Ectodermal cell (in vitro differentiated cells): ENCODE data around the gene UBA7.
A peak's percentile ranks its signal among the peaks of the same experiment; 100 is the strongest.
"Not testable (repeated sequence)": the region's sequence is repeated elsewhere in the genome, so short reads cannot be mapped to it uniquely, and the experiment has no call there.

Source experiments
- H3K27ac ChIP-seq: 2 replicates; pipeline ENCODE4 v1.7.0; 2013; ENCODE audit warnings: mild to moderate bottlenecking, low read depth, low read length; ENCODE audit not compliant: insufficient read depth, poor library complexity, severe bottlenecking
- H3K27me3 ChIP-seq: 2 replicates; pipeline ENCODE4 v1.7.0; 2013; ENCODE audit warnings: mild to moderate bottlenecking, low read length; ENCODE audit not compliant: insufficient read depth, control insufficient read depth, poor library complexity, severe bottlenecking
- H3K36me3 ChIP-seq: one replicate; pipeline ENCODE4 v1.7.0; 2013; ENCODE audit warnings: low read length; ENCODE audit not compliant: control insufficient read depth, insufficient read depth
- H3K4me1 ChIP-seq: one replicate; pipeline ENCODE4 v1.7.0; 2013; ENCODE audit warnings: low read length; ENCODE audit not compliant: control insufficient read depth, insufficient read depth
- H3K4me3 ChIP-seq: 2 replicates; pipeline ENCODE4 v1.7.0; 2013; ENCODE audit warnings: low read depth, low read length, control low read depth; ENCODE audit not compliant: insufficient read depth
- H3K9me3 ChIP-seq: 2 replicates; pipeline ENCODE4 v1.7.0; 2013; ENCODE audit warnings: mild to moderate bottlenecking, low read length, moderate library complexity; ENCODE audit not compliant: control insufficient read depth
- WGBS, 2 experiments: methylation state at CpG; one replicate each; pipeline ENCODE4 v1.1.7; 2013; ENCODE audit warnings: missing lambda C conversion rate in 2 of 2; 5-methylcytosine and 5-hydroxymethylcytosine counted together

The UBA7 gene

GRCh38 chr3:49781415-49782199 lies 32.1 kb downstream of the UBA7 start:
- WGBS, 2 experiments, result 88 to 94% methylated on average over 4 to 5 of the region's 5 CpGs

GRCh38 chr3:49780975-49781365 lies 32.8 kb downstream of the UBA7 start:
- not testable (repeated sequence) for H3K36me3 ChIP-seq, H3K9me3 ChIP-seq, H3K4me3 ChIP-seq, H3K27me3 ChIP-seq, H3K4me1 ChIP-seq
- peak overlapping the region; percentile 50 for H3K27ac ChIP-seq
- WGBS, 2 experiments, result 88 to 95% methylated on average over 9 of the region's 9 CpGs

More at GRCh38 chr3:49781415-49782199, 32.1 kb downstream of the UBA7 start:
- Histone ChIP-seq H3K9me3 (no peaks in the 10 kb centered on the region), H3K36me3 (no peaks in the 10 kb centered on the region), H3K4me1 (peaks cover 10% of the 10 kb centered on the region), H3K27ac (no peak overlapping the region), H3K4me3 (no peak overlapping the region), H3K27me3 (no peaks in the 10 kb centered on the region)

DNA sequence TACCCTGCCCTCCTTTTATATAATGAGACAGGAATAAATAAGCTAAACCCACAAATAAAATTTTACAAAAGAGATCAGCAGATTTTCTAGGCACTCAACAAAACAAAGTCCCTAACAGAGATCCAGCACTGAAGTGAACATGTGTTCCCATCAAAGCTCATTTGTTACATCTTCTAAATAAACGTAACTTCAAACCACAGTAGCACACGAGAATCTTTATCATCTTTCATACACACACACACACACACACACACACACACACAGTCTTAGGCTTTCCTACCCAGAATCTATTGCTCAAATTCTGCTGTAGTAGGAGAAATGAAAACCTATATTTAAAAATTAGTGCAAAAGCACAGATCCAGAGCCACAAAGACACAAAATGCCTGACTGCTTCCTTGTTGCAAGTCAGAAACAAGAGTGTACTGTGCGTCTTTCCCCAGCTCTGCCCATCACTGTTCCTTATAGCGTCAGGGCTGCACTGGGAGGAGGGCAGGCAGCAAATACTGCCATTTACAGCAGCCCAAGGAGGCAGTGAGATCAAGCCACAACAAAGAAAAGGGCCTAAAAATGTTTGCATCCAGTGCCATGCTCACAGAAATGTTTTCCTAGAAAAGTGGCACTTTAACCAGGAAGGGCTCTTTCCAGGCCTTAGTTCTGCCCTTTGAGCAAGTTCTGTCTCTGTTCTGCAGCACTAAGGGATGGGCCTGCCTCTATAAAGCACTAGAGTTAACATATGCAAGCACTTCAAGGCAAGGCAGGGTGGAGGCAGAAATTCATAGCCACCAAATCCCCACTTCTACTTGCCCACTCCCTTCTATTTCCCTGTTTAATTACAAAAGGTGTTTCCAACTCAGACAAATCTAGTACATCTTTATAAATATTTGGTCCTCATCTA lies 33.4 kb downstream of the UBA7 start:
- no peaks in the 10 kb centered on the region for H3K9me3 ChIP-seq
- peak overlapping the region; percentile 50 for H3K27ac ChIP-seq
- H3K4me1 ChIP-seq, result peaks cover 10% of the 10 kb centered on the region
- no peak overlapping the region for H3K4me3 ChIP-seq
- 89 to 98% methylated on average over 3 to 4 of the region's 4 CpGs for WGBS, 2 experiments
- H3K36me3 ChIP-seq, result no peaks in the 10 kb centered on the region
- no peaks in the 10 kb centered on the region for H3K27me3 ChIP-seq

DNA sequence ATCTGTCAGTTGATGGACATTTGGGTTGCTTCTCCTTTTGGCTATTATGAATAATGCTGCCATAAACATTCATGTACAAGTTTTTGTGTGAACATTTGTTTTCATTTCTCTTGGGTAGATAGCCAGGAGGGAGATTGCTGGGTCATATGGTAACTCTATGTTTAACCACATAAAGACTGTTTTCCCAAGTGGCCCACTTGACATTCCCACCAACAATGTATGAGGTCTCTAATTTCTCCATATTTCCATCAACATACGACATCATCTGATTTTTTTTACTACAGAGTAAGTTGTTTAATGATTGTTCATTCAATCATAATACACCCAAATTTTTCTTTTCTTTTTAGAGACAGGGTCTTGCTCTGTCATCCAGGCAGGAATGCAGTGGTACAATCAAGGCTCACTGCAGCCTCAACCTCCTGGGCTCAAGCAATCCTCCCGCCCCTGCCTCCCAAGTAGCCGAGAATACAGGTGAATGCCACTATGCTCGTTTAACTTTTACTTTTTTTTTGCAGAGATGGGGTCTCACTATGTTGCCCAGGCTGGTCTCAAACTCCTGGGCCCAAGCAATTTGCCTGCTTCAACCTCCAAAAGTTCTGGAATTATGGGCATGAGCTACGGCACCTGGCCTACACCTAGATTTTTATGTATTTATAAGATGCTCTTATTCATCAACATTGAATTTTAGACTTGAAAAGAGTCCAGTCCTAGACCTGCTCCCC lies 34.2 kb downstream of the UBA7 start:
- peaks cover 10% of the 10 kb centered on the region for H3K4me1 ChIP-seq
- no peaks in the 10 kb centered on the region for H3K27me3 ChIP-seq
- no peaks in the 10 kb centered on the region for H3K36me3 ChIP-seq
- H3K4me3 ChIP-seq, result no peak overlapping the region
- no peak overlapping the region for H3K27ac ChIP-seq
- 92 to 93% methylated on average over 4 to 5 of the region's 5 CpGs for WGBS, 2 experiments
- no peaks in the 10 kb centered on the region for H3K9me3 ChIP-seq

DNA sequence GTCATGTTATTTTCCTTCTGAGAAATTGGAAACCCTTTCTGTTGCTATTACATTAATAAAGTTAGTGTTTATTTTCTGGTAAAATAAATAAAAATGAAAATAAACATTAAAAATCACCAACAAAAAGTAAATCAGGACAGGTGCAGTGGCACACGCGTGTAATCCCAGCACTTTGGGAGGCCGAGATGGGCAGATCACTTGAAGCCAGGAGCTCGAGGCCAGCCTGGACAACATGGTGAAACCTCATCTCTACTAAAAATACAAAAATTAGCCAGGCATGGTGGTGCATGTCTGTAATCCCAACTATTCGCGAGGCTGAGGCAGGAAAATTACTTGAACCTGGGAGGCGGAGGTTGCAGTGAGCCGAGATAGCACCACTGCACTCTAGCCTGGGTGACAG lies 37.7 kb downstream of the UBA7 start:
- not testable (repeated sequence) for H3K9me3 ChIP-seq, H3K4me3 ChIP-seq, H3K4me1 ChIP-seq, H3K27me3 ChIP-seq, H3K27ac ChIP-seq, H3K36me3 ChIP-seq
- WGBS, 2 experiments, result 92 to 94% methylated on average over 8 of the region's 8 CpGs

- WGBS, 2 experiments, result 77 to 82% methylated on average over 3 of the region's 3 CpGs
- Histone ChIP-seq H3K4me1 (peaks cover 3% of the 10 kb centered on the region), H3K4me3 (no peak overlapping the region), H3K27me3 (no peaks in the 10 kb centered on the region), H3K9me3 (no peaks in the 10 kb centered on the region), H3K36me3 (no peaks in the 10 kb centered on the region), H3K27ac (no peak overlapping the region)
Observed at GRCh38 chr3:49775538-49775937, 38.2 kb downstream of the UBA7 start.

DNA sequence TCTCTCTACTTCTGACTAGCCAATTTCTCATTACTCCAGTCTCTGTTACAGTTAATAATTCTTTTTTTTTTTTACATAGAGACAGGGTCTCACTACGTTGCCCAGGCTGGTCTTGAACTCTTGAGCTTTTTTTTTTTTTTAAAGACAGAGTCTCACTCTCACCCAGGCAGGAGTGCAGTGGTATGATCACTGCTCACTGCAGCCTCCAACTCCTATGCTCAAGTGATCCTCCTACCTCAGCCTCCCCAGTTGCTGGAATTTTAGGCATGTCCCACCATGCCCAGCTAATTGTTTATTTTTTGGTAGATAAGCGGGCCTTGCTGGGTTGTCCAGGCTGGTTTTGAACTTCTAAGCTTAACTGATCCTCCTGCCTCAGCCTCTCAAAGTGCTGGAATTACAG lies 41.0 kb downstream of the UBA7 start:
- Histone ChIP-seq H3K27me3 (no peaks in the 10 kb centered on the region), H3K36me3 (no peaks in the 10 kb centered on the region)
- 95 to 96% methylated on average over 2 of the region's 2 CpGs for WGBS, 2 experiments

DNA sequence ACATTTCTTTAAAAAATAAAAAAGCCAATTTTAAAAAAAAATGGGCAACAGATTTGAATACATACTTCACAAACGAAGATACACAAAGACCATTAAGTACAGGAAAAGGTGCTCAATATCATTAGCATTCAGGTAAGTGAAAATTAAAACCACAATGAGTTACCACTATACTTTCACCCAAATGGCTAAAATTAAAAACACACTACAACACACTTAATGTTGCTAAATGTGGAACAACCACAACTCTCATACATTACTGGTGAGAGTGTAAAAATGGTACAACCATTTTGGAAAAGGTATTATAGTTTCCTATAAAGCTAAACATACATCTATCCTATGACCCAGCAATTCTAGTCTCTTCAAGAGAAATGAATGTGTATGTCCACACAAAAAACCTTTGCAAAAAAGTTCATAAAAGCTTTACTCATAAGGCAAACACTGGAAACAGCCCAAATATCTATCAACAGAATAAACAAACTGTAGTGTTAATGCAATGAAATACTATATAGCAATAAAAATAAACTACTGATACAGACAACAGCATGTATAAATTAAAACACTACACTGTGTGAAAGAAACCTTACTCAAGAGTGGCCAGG lies 42.3 kb downstream of the UBA7 start:
- H3K9me3 ChIP-seq, result no peaks in the 10 kb centered on the region
- no peaks in the 10 kb centered on the region for H3K4me1 ChIP-seq
- H3K27me3 ChIP-seq, result no peaks in the 10 kb centered on the region
- H3K27ac ChIP-seq, result no peak overlapping the region
- WGBS, 2 experiments, result 96 to 100% methylated on average over 1 of the region's 1 CpG
- no peak overlapping the region for H3K4me3 ChIP-seq
- H3K36me3 ChIP-seq, result no peaks in the 10 kb centered on the region

More for the DNA sequence above, 41.0 kb downstream of the UBA7 start:
- Histone ChIP-seq H3K4me3 (no peak overlapping the region), H3K27ac (no peak overlapping the region), H3K4me1 (no peaks in the 10 kb centered on the region), H3K9me3 (no peaks in the 10 kb centered on the region)

DNA sequence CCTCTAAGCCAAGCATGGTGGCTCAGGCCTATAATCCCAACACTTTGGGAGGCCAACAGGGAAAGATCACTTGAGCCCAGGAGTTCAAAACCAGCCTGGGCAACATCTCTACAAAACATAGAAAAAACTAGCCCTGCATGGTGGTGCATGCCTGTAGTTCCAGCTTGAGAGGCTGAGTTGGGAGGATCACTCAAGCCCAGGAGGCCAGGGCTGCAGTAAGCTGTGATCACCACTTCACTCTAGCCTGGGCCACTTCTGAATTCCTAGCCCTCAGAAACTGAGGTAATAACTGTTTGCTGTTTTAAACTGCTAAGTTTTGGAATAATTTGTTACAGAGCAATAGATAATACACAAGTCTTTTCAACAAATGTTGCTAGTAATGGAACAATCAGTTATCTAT lies 43.8 kb downstream of the UBA7 start:
- no peaks in the 10 kb centered on the region for H3K27me3 ChIP-seq
- H3K4me1 ChIP-seq, result no peaks in the 10 kb centered on the region
- no peaks in the 10 kb centered on the region for H3K9me3 ChIP-seq
- no peaks in the 10 kb centered on the region for H3K36me3 ChIP-seq
- H3K27ac ChIP-seq, result no peak overlapping the region
- no peak overlapping the region for H3K4me3 ChIP-seq
